ENCODE measurements around the gene SAPCD2.
A peak's percentile ranks its signal among the peaks of the same experiment; 100 is the strongest.

- TF ChIP-seq CTCF (IDR thresholded peaks at IDR 0.05; ENCODE audit: low read depth, low read length, poor library complexity, severe bottlenecking) (no peak), EZH2phosphoT487 (IDR thresholded peaks at IDR 0.05; ENCODE audit: borderline replicate concordance, low read length) (peak; percentile 47; the same call in 1 of the 2 replicates)
These were observed 39.5 kb downstream of the SAPCD2 start for GRCh38 chr9:137030538-137031527.
